Stimulated activated CD4-positive, alpha-beta T cell treated with anti-CD3 and anti-CD28 coated beads, Interleukin-4, amount 100 ng/mL, for 48 hours (primary cell): Measurements from ENCODE around the gene C1orf105.
"Not testable (repeated sequence)": the region's sequence is repeated elsewhere in the genome, so short reads cannot be mapped to it uniquely, and the experiment has no call there.

ENCODE experiments used
- DNase-seq, 2 donors: peaks; one replicate each; pipeline ENCODE4 v3.0.0-alpha.2; 2020; ENCODE audit warnings: low read depth in 2 of 2

C1orf105 gene

GRCh38 chr1:172427191-172427590, 6.7 kb downstream of the C1orf105 start:
- DNase-seq, result no peak

- peak in 1 of 2 donors; percentile 20 for DNase-seq
Observed at GRCh38 chr1:172429331-172430127, 9.0 kb downstream of the C1orf105 start.

- DNase-seq, result no peak
Observed at GRCh38 chr1:172430128-172430454, 9.6 kb downstream of the C1orf105 start.

- no peak for DNase-seq
Observed at GRCh38 chr1:172431204-172431603, 10.7 kb downstream of the C1orf105 start.

GRCh38 chr1:172431721-172432192, 11.3 kb downstream of the C1orf105 start:
- no peak for DNase-seq

GRCh38 chr1:172437183-172437582, 16.7 kb downstream of the C1orf105 start:
- DNase-seq, result not testable (repeated sequence)

GRCh38 chr1:172442404-172442803, 21.9 kb downstream of the C1orf105 start:
- no peak for DNase-seq

- DNase-seq, result no peak
Observed at GRCh38 chr1:172442843-172443565, 22.5 kb downstream of the C1orf105 start.

GRCh38 chr1:172443666-172444453, 23.4 kb downstream of the C1orf105 start, which contains the start of gene PIGC:
Gene PIGC (minus strand): TSS chr1:172444069. CDS start chr1:172442622, 1,447 bp downstream.
- peak; percentile 92 for DNase-seq

GRCh38 chr1:172446547-172446946, 26.1 kb downstream of the C1orf105 start:
- no peak for DNase-seq

GRCh38 chr1:172447641-172448040, 27.2 kb downstream of the C1orf105 start:
- DNase-seq, result no peak

GRCh38 chr1:172448995-172449584, 28.6 kb downstream of the C1orf105 start:
- no peak for DNase-seq

- no peak for DNase-seq
Observed at GRCh38 chr1:172449585-172450523, 29.4 kb downstream of the C1orf105 start.

GRCh38 chr1:172450524-172450885, 30.0 kb downstream of the C1orf105 start:
- no peak for DNase-seq

- no peak for DNase-seq
Observed at GRCh38 chr1:172451002-172451443, 30.5 kb downstream of the C1orf105 start.

- DNase-seq, result no peak
Observed at GRCh38 chr1:172452536-172453152, 32.2 kb downstream of the C1orf105 start.

- DNase-seq, result no peak
Observed at GRCh38 chr1:172453153-172453545, 32.7 kb downstream of the C1orf105 start.

- DNase-seq, result no peak
Observed at GRCh38 chr1:172453607-172454006, 33.1 kb downstream of the C1orf105 start.

- no peak for DNase-seq
Observed at GRCh38 chr1:172455451-172455850, 35.0 kb downstream of the C1orf105 start.

- DNase-seq, result no peak
Observed at GRCh38 chr1:172456344-172456769, 35.9 kb downstream of the C1orf105 start.
